Measurements from ENCODE around the gene SRPK1.
"Not testable (repeated sequence)": the region's sequence is repeated elsewhere in the genome, so short reads cannot be mapped to it uniquely, and the experiment has no call there.

DNA sequence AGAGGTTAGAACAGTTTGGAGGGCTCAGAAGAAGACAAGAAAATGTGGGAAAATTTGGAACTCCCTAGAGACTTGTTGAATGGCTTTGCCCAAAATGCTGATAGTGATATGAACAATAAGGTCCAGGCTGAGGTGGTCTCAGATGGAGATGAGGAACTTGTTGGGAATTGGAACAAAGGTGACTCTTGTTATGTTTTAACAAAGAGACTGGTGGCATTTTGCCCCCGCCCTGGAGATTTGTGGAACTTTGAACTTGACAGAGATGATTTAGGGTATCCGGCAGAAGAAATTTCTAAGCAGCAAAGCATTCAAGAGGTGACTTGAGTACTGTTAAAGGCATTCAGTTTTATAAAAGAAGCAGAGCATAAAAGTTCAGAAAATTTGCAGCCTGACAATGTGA, 19.1 kb upstream of the SRPK1 start:
- not testable (repeated sequence) for TF ChIP-seq TCF12 (IDR thresholded peaks at IDR 0.05; ENCODE audit: low read depth, low read length); TARDBP (IDR thresholded peaks at IDR 0.05; ENCODE audit: borderline replicate concordance)
